Epithelial cell of prostate (primary cell): ENCODE data around the gene ANKLE1.

Experiments used
- DNase-seq: peaks from one replicate; pipeline ENCODE4 v3.0.0-alpha.2; 2011; ENCODE audit warnings: low read depth, low spot score
- H3K27ac ChIP-seq: fragments of 450-650 bp; 2 replicates; pipeline ENCODE4 v1.5.1; 2017; ENCODE audit warnings: mild to moderate bottlenecking

Gene ANKLE1, protein sequence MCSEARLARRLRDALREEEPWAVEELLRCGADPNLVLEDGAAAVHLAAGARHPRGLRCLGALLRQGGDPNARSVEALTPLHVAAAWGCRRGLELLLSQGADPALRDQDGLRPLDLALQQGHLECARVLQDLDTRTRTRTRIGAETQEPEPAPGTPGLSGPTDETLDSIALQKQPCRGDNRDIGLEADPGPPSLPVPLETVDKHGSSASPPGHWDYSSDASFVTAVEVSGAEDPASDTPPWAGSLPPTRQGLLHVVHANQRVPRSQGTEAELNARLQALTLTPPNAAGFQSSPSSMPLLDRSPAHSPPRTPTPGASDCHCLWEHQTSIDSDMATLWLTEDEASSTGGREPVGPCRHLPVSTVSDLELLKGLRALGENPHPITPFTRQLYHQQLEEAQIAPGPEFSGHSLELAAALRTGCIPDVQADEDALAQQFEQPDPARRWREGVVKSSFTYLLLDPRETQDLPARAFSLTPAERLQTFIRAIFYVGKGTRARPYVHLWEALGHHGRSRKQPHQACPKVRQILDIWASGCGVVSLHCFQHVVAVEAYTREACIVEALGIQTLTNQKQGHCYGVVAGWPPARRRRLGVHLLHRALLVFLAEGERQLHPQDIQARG

DNA sequence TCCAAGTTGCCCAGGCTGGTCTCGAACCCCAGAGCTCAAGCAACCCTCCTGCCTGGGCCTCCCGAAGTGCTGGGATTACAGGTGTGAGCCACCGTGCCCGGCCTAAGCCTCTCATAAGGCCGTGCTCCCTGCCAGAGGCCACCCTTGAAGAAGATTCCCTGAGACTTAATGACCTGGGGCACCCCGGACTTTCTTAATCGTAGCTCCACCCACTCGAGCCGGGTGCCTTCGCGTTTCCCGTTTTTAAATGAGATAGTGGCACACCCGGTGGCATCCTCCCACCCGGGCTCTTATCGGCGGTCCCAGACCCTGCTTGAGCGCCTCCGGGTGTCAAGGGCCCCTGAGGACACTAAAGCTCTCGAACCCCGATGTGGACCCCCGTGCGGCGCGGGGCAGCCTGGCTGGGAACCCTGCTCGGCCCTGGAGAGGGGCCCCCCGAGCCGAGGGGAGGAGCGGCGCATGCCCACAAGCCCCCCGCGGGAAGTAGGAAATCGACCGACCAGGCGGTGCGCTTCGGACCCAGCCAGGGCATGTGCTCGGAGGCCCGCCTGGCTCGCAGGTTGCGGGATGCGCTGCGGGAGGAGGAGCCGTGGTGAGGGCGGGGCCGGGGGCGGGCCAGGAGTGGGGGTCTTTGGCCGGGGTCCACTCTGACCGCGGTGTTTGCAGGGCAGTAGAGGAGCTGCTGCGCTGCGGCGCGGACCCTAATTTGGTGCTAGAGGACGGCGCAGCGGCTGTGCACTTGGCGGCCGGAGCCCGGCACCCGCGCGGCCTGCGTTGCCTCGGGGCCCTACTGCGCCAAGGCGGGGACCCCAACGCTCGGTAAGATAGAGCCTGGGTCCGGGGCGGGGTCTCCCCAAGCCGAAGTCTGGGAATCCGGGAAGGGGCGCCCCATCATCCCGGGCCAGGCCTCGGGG is at the start of gene ANKLE1:
ANKLE1 (plus strand) TSS at position 511 of the 914 bp plus-strand sequence; CDS start at position 531, 20 bp downstream.
- H3K27ac ChIP-seq, result no peak within 1 kb of the TSS
- DNase-seq, result no peak

DNA sequence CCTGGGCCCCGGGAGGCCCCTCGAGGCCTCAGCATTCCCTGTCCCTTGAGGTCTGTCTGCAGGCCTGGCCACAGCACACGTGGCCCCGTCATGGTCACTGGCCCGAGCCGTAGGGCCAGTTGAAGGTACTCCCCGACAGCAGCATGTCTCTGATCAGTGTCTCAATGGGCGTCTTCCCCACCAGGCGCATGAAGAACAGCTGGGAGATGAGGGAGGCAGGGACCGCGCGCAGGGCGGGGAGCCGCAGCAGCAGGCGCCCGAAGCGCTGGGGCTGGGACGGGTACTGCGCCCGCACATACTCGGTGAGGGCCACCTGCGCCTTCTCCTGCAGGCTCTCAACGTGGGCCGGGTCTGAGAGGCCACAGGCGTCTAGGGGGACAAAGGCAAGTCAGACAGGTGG is 49.4 kb upstream of the ANKLE1 start:
- no peak overlapping the region for H3K27ac ChIP-seq
- DNase-seq, result no peak

DNA sequence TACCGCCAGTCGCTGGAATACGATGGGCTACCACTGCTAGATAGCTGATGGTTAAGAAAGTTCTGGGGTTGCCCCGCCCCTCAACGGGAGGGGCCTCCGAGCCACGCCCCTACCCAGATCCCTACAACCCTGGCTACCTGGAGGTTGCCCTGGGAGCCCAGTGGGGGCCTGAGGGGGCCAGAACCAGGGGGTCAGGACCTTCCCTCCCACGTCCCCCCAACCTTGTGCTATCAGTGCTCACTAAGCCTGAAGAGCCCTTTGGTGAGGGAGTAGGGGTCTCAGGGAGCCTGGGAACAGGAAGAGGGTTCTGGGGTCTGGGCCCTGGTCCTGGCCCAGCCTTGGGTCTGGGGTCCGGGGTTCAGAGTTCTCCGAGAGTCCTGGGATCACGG is 46.8 kb upstream of the ANKLE1 start:
- peak overlapping the region; percentile 59 for H3K27ac ChIP-seq
- no peak for DNase-seq

DNA sequence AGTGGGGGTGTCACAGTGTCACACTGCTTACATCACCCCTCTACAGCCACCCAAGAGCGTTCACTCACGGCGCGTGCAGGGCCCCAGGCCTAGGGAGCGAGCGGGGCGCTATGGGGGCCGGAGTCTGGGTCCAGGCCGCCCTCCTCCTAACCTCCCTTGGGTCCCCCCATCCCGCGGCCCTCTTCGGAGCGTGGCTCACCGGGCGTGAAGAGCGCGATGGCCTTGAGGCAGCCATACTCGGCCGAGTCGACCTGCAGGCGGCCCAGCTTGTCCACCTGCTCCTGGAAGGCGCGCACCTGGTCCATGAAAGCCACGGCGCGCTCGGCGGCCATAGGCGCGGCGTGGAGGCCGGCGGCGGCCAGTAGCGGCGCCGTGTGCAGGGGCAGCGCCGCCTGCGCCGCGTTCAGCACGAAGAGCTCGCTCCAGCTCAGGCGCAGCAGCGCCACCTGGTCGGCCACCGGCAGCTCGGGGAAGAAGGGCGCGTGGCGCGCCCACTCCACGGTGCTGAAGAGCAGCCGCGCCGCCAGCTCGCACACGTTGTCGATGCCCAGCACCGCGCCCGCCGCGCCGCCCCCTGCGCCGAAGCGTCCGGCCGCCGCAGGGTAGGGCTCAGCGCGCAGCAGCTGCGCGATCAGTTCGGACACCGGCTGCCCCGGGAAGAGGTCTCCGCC is 46.3 kb upstream of the ANKLE1 start:
- peak overlapping the region; percentile 59 for H3K27ac ChIP-seq
- no peak for DNase-seq

DNA sequence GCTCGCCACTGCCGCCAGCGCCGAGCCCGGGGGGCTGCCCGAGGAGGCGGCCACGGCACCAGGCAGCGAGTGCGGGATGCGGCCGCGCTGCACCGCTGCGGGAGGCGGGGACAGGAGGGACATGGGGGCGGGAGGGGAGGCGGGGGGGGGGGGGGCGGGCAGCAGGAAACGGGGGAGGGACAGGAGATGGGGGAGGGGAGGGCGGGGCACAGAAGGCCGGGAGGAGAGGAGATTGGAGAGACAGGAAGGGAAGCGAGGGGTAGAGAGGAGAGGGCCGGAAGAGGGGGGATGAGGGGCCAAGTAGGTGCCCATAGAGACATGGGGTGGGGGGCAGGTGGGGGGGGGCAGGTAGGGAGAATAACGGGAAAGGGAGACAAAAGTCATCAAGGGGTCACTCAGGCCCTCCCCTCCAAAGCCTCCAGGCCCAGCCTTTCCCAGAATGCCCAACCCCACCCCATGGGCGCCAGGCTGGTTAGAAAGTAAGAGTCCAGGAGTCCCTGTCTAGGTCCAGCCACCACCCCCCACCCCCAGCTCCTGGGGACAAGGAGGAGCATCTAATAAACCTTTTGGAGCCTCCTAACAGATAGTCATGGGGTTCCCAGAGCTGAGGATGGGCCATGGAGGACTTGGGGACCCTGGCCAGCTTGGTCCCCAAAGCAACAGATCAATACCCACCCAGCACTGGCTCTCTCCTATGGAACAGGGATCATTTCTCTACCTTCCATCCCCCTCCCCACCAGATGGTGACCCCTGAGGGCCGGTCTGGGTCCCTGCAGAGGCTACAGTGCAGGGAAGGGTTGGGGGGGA is 45.5 kb upstream of the ANKLE1 start:
- H3K27ac ChIP-seq, result peak overlapping the region; percentile 59
- DNase-seq, result no peak

DNA sequence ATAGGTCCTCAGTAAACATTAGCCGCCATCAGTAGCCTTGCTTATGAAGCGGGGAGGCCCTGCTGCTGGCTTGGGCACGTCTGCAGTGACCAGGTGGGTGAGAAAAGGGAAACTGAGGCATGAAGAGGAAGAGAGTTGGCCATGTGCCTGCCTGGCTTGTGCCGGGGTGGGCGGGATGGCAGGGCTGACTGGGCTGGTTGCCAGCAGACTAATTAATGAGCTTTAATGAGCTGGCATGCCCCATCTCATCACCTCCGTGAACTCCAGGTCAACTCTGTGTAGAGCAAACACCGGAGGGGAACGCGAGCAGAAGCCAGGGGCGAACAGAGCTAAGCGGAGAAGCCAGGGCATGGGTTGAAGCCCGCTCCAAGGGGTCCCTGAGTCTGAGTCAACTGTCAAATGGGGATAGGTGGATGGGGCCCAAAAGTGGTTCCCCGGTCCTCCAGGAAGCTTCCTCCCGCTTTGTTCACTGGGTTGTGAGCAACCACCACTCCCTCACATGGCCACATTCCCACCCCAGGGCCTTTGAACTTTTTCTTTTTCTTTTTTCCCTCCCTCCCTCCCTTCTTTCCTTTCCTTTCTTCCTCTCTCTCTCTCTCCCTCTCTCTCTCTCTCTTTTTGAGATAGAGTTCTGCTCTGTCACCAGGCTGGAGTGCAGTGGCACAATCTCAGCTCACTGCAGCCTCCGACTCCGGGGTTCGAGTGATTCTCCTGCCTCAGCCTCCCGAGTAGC is 44.7 kb upstream of the ANKLE1 start:
- no peak for DNase-seq

DNA sequence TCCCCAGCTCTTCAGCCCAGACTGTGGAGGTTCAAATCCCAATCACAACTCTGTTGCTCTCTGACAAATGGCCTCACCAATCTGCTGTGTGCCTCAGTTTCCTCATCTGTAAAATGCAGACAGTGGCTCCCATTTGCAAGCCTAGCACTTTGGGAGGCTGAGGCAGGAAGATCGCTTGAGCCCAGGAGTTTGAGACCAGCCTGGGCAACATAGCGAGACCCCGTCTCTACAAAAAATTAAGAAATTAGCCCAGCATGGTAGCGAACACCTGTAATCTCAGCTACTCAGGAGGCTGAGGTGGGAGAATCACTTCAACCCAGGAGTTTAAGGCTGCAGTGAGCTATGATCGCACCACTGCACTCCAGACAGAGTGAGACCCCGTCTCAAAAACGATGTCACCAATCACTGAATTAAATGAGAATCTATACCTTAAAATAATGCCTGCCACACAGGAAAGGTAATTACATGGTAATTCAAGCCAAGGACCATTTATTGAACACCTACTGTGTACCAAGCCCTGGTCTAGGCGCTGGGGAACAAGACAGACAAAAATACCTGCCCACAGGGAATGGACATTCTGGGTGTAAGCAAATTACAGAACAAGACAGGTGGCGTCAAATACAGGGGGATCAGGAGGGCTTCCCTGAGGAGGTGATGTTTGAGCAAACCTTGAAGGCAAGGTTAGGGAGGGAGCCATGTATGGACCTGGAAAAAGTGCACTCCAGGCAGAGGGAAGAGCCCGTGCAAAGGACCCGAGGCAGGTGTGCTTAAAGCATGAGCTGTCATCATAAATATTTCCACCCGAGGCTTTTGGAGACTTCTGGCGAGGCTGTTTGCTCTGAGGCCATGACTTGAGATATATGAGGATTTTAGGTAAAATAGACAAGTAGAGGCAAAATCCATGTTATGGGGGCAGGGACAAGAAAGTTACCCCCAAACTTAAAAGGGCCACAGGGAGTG is 43.7 kb upstream of the ANKLE1 start:
- no peak for DNase-seq
- no peak overlapping the region for H3K27ac ChIP-seq

More for the DNA sequence above, 44.7 kb upstream of the ANKLE1 start:
- peak overlapping the region; percentile 59 for H3K27ac ChIP-seq

DNA sequence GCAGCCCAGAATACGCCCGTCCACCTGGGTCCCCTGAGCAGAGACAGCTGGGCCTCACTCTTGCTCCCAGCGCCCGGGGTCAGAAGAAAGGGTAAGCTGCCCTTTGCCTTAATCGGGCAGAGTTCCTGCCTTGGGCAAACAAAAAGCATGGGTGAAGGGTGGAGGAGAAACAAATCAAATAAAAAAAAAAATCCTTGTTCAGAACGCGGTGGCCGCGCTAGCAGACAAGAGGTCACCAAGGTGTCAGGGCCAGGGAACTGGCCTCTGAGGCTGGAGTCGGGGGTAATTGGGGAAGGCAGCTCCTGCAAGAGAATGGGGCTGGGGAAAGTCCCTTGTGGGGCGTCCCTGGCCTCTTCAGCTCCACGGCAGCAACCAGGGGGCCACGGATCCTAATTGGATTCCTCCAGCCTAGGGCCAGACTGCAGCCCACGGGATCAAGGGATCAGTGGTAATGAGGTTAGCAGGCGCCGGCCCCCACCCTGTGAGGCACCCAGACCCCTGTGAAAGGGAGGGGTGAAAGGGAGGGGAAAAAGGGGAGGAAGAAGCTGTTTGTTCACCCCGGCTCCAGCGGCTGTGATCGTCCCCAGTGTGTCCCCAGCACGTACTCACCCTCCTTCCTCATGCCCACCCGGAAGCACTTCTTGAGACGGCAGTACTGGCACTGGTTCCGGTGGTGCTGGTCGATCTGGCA is 41.5 kb upstream of the ANKLE1 start:
- DNase-seq, result no peak

DNA sequence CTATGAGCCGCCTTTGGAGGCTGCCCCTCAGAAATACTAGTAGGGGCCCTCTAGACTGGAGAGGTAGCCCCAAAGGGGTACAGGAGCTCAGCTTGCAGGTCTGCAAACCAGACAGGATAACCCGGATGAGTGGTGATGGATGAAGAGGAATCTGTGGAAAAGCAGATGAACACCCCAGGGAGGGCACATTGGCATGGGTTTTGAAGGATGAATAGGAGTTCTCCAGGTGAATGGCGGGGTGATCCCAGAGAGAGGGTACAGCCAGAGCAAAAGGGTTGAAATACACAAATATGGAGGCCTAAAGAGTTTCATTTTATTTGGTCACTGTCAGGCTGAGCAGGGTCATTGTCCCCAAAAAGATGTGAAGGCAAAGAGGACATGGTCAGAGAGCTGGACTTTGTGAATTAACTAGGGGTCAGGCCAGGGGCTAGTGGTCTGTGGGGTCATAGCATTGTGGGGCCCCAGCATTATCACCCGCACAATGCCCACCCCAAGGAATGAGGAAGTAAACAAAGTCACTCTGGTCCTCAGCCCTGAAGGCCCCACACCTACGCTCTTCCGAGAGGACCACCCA is 40.8 kb upstream of the ANKLE1 start:
- no peak for DNase-seq
- no peak overlapping the region for H3K27ac ChIP-seq

More for the DNA sequence above, 41.5 kb upstream of the ANKLE1 start:
- H3K27ac ChIP-seq, result no peak overlapping the region

DNA sequence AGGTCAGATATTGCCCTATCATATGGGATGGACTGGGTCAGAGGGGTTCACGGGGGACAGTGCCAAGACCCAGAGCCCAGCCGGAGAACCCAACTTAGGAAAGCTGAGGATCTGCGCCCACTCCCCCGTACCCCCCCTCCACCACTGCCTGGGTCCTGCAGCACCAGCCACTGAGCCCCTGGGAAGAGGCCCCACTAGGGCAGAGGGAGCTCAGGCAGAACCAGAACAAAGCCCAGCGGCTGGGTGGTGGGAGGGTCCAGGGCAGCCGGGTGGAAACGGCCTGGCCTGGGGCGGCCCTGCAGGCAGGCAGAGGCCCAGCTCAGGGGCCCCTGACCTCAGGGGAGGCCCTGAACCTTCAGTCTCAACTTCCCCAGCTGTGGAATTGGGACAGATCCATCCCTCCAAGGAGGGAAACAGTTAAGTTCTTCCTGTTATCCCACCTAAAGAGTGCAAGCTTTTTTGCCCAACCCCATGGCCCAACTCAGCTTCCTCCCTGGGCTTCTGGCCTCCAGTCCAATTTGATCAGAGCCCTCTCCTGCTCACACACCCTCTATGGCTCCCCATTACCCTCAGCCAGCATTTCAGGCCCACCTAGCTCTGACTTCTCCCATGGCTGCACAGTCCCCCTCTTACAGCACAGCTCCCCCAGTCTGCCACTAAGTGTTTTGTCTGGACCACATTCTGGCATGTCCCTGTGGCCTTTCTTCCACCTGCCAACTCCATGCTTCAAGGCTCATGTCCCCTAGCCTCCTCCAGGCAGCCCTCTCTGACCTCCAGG is 39.1 kb upstream of the ANKLE1 start:
- H3K27ac ChIP-seq, result peak overlapping the region; percentile 84
- no peak for DNase-seq

DNA sequence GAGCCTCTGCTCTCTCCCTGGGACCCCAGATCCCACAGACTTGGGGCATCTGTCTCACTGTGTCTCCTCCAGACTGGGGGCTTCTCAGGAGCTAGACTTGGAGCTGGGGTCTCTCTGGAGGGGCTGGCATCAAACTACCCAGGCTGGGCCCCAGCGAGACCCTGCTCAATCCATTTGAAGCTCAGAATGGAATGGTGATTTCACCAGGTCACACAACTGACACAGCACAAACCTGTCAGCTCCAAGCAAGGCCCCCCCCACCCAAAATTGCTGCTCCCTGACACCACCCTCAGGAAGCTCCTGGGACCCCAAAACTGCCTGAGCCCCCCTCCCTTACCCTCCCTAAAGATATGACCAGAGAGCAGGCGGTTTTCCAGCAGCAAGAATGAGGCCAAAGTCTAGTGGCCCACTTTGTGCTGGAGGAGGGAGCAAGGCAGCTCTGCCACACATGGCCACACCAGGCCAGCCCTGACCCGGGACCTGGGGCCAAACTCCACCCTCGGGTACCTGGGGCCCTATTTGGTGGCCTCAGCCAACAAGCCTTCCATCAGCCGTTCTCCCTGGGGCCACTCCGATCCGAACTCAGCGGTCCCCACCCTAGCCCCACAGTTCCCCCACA is 38.4 kb upstream of the ANKLE1 start:
- no peak for DNase-seq
- peak overlapping the region; percentile 84 for H3K27ac ChIP-seq

DNA sequence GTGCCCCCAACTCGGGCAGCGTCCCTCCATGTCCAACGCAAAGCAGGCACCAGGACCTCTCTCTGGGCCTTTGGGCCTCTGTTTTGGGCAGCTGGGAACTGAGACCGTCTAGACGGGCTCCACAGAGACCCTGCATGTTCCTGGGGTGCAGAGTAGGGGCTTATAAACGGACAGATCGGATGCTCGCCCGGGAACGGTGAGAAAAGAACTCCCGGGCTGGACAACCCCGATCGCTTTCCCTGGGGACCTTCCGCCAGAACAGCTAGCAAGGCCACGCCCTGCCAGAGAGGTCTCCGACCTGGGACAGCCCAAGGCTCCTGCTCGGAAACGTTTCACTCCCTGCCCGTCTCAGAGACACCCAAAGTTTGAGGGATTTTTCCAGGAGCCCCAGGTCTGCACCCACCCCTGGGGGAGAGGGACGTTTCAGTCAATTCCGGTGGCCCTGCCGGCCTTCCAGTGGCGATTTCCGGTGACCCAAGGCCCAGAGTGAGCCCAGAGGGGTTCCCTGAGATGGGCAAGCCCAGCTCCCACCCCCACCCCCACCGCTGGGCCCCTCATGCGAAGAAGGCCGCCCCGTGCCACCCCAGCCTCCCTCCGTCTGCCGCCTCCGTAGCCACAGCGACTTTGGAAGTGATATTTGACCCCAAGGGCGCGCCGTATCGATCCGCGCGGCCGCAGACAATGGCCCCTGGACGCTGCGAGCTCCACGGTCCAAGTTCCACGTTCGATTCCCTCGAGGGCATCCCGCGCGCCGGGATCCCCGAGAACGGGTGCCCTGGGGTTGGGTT is 37.7 kb upstream of the ANKLE1 start:
- DNase-seq, result no peak
- peak overlapping the region; percentile 84 for H3K27ac ChIP-seq

DNA sequence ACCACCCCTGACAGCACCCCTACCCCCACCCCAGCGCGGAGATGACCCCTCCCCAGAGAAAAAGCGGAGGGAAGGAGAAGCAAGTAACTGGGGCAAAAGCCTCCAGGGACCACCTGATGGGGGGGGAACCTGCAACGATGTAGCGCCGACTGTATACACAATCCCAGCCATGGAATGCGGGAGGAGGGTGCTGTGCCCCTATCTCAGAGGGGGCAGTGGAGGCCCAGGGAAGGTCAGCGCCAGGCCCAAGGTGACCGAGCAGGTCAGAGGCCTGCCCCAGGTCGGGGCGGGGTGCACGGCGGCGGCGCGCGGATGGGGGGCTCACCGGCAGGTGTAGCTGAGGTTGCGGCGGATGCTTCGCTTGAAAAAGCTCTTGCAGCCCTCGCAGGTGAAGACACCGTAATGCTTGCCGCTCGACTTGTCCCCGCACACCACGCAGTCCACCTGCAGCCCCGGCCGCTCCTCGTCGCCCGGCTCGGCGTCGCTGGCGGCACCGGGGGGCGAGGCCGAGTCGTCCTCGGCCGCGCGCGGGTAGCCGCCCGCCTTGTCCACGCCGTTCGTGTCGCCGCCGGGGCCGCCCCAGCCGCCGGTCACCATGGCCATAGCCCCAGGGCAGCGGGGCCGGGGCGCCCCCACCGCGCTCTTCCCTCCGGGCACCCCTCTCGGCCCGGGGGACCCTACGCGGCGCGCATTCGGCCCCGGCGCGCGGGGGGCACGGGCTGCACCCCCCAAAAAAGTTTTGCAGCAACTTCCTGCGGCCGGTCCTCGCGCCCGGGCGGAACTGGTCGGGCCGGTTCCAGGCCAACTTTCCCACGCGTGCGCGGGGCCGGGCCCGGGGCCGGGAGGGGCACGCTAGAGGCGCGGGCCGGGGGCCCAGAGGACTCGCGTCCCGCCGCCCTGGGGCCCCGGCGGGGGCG is 36.8 kb upstream of the ANKLE1 start:
- peak overlapping the region; percentile 84 for H3K27ac ChIP-seq
- DNase-seq, result no peak

DNA sequence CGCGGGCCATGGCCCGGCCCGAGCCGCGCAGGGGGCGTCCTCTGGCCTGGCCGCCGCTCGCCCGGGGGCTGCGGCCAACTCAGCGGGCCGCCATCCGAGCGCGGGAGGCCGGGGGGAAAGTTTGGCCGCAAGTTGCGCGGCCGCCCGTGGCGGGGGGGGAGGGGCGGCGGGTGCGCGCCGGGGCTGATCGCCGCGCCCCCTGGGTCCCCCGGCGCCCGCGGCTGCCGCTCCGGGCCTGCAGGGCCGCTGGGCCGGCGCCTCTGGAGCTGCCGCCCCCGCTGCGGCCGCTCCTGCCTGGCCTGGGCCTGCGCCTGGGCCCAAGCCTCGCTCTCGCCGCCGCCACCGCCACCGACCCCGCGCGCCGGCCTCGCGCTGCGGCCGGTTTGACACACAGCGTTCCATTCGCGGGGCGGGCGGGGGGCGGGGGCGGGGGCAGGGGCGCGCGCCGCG is 36.1 kb upstream of the ANKLE1 start, which contains the start of gene NR2F6:
NR2F6 (minus strand) TSS at position 385 of the 450 bp plus-strand sequence. CDS start 699 bp downstream, outside the sequence.
- no peak for DNase-seq
- H3K27ac ChIP-seq, result peak within 1 kb of the TSS; percentile 84
